RWPE2 (cell line): ENCODE measurements around the gene IFT27.

ENCODE experiments used
- ATAC-seq: fragments of 200-7000 bp; cut with Tn5 transposase; 3 replicates; pipeline ENCODE4 v1.9.1; 2021; ENCODE audit warnings: low read depth
- DNase-seq: peaks from one replicate; pipeline ENCODE4 v3.0.0-alpha.2; 2020; ENCODE audit warnings: low spot score
- H3K27ac ChIP-seq: fragments of 450-650 bp; 2 replicates; pipeline ENCODE4 v1.5.1; 2017; ENCODE audit warnings: mild to moderate bottlenecking; ENCODE audit not compliant: poor library complexity, severe bottlenecking
- H3K27me3 ChIP-seq: fragments of 250-450 bp; sonication (Bioruptor Pico); 2 replicates; pipeline ENCODE4 v1.5.1; 2021; ENCODE audit warnings: mild to moderate bottlenecking, moderate library complexity; ENCODE audit not compliant: insufficient read depth, poor library complexity, severe bottlenecking
- H3K36me3 ChIP-seq: fragments of 250-450 bp; sonication (Bioruptor Pico); 2 replicates; pipeline ENCODE4 v1.5.1; 2020; ENCODE audit warnings: low read depth, mild to moderate bottlenecking, moderate library complexity
- H3K4me1 ChIP-seq: fragments of 250-450 bp; sonication (Bioruptor Pico); 2 replicates; pipeline ENCODE4 v1.5.1; 2021; ENCODE audit warnings: mild to moderate bottlenecking, moderate library complexity; ENCODE audit not compliant: insufficient read depth, poor library complexity, severe bottlenecking
- H3K4me3 ChIP-seq: fragments of 250-450 bp; sonication (Bioruptor Pico); 2 replicates; pipeline ENCODE4 v1.5.1; 2021; ENCODE audit warnings: mild to moderate bottlenecking, moderate library complexity; ENCODE audit not compliant: severe bottlenecking
- H3K9me3 ChIP-seq: fragments of 250-450 bp; sonication (Bioruptor Pico); 2 replicates; pipeline ENCODE4 v1.5.1; 2021; ENCODE audit warnings: mild to moderate bottlenecking, moderate library complexity; ENCODE audit not compliant: severe bottlenecking
- TF ChIP-seq, protein P1 (sequence below): fragments of 450-650 bp; IDR thresholded peaks from one replicate; pipeline ENCODE4 v1.5.1; 2017; ENCODE audit warnings: mild to moderate bottlenecking, moderate library complexity; ENCODE audit not compliant: poor library complexity, severe bottlenecking

Gene IFT27

GRCh38 chr22:36726007-36726380, 49.9 kb downstream of the IFT27 start:
- TF ChIP-seq, protein P1, sequence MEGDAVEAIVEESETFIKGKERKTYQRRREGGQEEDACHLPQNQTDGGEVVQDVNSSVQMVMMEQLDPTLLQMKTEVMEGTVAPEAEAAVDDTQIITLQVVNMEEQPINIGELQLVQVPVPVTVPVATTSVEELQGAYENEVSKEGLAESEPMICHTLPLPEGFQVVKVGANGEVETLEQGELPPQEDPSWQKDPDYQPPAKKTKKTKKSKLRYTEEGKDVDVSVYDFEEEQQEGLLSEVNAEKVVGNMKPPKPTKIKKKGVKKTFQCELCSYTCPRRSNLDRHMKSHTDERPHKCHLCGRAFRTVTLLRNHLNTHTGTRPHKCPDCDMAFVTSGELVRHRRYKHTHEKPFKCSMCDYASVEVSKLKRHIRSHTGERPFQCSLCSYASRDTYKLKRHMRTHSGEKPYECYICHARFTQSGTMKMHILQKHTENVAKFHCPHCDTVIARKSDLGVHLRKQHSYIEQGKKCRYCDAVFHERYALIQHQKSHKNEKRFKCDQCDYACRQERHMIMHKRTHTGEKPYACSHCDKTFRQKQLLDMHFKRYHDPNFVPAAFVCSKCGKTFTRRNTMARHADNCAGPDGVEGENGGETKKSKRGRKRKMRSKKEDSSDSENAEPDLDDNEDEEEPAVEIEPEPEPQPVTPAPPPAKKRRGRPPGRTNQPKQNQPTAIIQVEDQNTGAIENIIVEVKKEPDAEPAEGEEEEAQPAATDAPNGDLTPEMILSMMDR: no peak
- ATAC-seq (no peak), DNase-seq (no peak)
- no peaks in the 10 kb centered on the region for H3K36me3 ChIP-seq
- H3K27me3 ChIP-seq: peaks cover 16% of the 10 kb centered on the region
- no peaks in the 10 kb centered on the region for H3K4me1 ChIP-seq
- no peak overlapping the region for H3K27ac ChIP-seq
- H3K4me3 ChIP-seq: no peak overlapping the region
- no peaks in the 10 kb centered on the region for H3K9me3 ChIP-seq

DNA sequence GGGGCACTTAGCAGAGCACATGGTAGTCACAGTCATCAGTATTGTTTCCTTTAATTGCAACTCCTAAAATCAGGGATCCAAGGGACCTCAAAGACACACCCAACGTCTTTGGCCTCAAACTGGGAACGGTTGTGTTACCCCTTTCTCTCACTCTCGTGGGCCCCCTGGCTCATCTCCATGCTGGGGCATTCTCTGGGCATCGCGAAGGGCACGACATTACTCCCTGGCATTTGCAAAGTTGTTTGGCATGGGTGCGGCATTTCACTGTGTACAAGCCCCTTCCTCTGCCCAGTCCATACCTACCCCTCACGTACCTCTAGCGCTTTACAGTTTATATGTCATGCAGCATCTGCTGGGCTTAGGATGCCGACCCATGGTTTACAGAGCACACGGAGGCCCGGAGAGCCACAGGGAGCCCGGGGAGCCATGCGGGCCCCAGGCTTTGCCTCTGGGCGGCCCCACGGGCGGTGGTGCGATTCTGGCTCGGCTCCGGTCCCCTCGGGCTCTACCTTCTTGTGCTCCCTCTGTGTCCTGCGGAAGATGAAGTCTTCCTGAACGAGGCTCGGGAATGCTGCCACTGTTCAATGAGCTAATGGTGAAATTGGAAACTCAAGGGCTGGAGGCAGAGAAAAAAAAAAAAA, 50.4 kb downstream of the IFT27 start:
- no peak for DNase-seq
- no peaks in the 10 kb centered on the region for H3K4me1 ChIP-seq
- TF ChIP-seq, protein P1: no peak
- no peak overlapping the region for H3K4me3 ChIP-seq
- H3K27ac ChIP-seq: no peak overlapping the region
- no peak for ATAC-seq
- H3K27me3 ChIP-seq: peaks cover 18% of the 10 kb centered on the region
- no peaks in the 10 kb centered on the region for H3K36me3 ChIP-seq
- H3K9me3 ChIP-seq: no peaks in the 10 kb centered on the region

DNA sequence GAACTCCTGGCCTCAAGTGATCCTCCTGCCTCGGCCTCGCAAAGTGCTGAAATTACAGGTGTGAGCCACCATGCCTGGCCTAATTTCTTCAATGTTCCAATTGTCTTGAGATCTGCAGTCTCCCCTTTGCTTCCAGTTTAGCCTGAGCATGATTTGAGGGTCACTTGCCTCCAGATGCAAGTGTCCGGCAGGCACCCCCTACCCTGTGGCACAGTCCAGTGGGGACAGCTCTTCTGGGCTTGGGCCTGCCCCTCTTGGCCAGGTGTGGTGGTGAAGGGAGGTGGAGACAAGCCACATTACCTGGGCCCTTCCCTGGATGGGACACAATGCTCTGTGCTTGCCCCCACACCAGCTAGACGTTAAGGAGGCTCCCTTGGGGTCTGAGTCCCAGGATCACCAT, 51.1 kb downstream of the IFT27 start:
- TF ChIP-seq, protein P1: no peak
- no peak for DNase-seq
- H3K4me3 ChIP-seq: no peak overlapping the region
- no peaks in the 10 kb centered on the region for H3K9me3 ChIP-seq
- H3K36me3 ChIP-seq: no peaks in the 10 kb centered on the region
- ATAC-seq: no peak
- no peaks in the 10 kb centered on the region for H3K4me1 ChIP-seq
- peaks cover 22% of the 10 kb centered on the region for H3K27me3 ChIP-seq
- no peak overlapping the region for H3K27ac ChIP-seq

GRCh38 chr22:36722055-36722454, 53.9 kb downstream of the IFT27 start:
- Histone ChIP-seq H3K27me3 (peaks cover 30% of the 10 kb centered on the region), H3K4me3 (no peak overlapping the region), H3K4me1 (no peaks in the 10 kb centered on the region), H3K27ac (no peak overlapping the region), H3K36me3 (no peaks in the 10 kb centered on the region), H3K9me3 (no peaks in the 10 kb centered on the region)
- DNase-seq (no peak), ATAC-seq (no peak)
- TF ChIP-seq, protein P1: no peak

- Histone ChIP-seq H3K4me1 (no peaks in the 10 kb centered on the region), H3K4me3 (no peak overlapping the region), H3K36me3 (no peaks in the 10 kb centered on the region), H3K27ac (no peak overlapping the region), H3K9me3 (no peaks in the 10 kb centered on the region), H3K27me3 (peaks cover 15% of the 10 kb centered on the region)
- TF ChIP-seq, protein P1: no peak
- ATAC-seq (no peak), DNase-seq (no peak)
Observed at GRCh38 chr22:36715647-36716046, 60.3 kb downstream of the IFT27 start.
